ENCODE data around the gene HABP4.

The HABP4 gene

GRCh38 chr9:96478829-96479371 lies 28.9 kb downstream of the HABP4 start:
- DNase-seq (ENCODE audit: low read depth) = no peak

- no peak for DNase-seq (ENCODE audit: low read depth)
Observed at GRCh38 chr9:96480736-96481135, 30.8 kb downstream of the HABP4 start.

- no peak for DNase-seq (ENCODE audit: low read depth)
Observed at GRCh38 chr9:96482476-96482875, 32.5 kb downstream of the HABP4 start.

- DNase-seq (ENCODE audit: low read depth) = no peak
Observed at GRCh38 chr9:96483197-96483596, 33.2 kb downstream of the HABP4 start.

- no peak for DNase-seq (ENCODE audit: low read depth)
Observed at GRCh38 chr9:96483733-96484390, 33.9 kb downstream of the HABP4 start.

GRCh38 chr9:96484521-96484931 lies 34.6 kb downstream of the HABP4 start:
- DNase-seq (ENCODE audit: low read depth) = no peak

- DNase-seq (ENCODE audit: low read depth) = no peak
Observed at GRCh38 chr9:96485280-96485679, 35.3 kb downstream of the HABP4 start.

GRCh38 chr9:96486386-96487028 lies 36.5 kb downstream of the HABP4 start:
- no peak for DNase-seq (ENCODE audit: low read depth)

- no peak for DNase-seq (ENCODE audit: low read depth)
Observed at GRCh38 chr9:96487029-96487396, 37.0 kb downstream of the HABP4 start.

- no peak for DNase-seq (ENCODE audit: low read depth)
Observed at GRCh38 chr9:96487949-96488348, 38.0 kb downstream of the HABP4 start.

GRCh38 chr9:96489482-96489979 lies 39.6 kb downstream of the HABP4 start:
- no peak for DNase-seq (ENCODE audit: low read depth)

GRCh38 chr9:96490534-96491078 lies 40.6 kb downstream of the HABP4 start:
- no peak for DNase-seq (ENCODE audit: low read depth)

GRCh38 chr9:96491079-96491879 lies 41.3 kb downstream of the HABP4 start:
- no peak for DNase-seq (ENCODE audit: low read depth)

GRCh38 chr9:96491880-96492525 lies 42.0 kb downstream of the HABP4 start:
- no peak for DNase-seq (ENCODE audit: low read depth)

GRCh38 chr9:96492993-96493531 lies 43.1 kb downstream of the HABP4 start:
- no peak for DNase-seq (ENCODE audit: low read depth)

- DNase-seq (ENCODE audit: low read depth) = no peak
Observed at GRCh38 chr9:96493757-96494156, 43.8 kb downstream of the HABP4 start.

- DNase-seq (ENCODE audit: low read depth) = no peak
Observed at GRCh38 chr9:96494215-96494800, 44.3 kb downstream of the HABP4 start.

- DNase-seq (ENCODE audit: low read depth) = no peak
Observed at GRCh38 chr9:96495341-96495740, 45.4 kb downstream of the HABP4 start.

- no peak for DNase-seq (ENCODE audit: low read depth)
Observed at GRCh38 chr9:96496368-96497116, 46.6 kb downstream of the HABP4 start.

GRCh38 chr9:96497117-96497399 lies 47.1 kb downstream of the HABP4 start:
- no peak for DNase-seq (ENCODE audit: low read depth)

GRCh38 chr9:96498796-96499195 lies 48.8 kb downstream of the HABP4 start:
- DNase-seq (ENCODE audit: low read depth) = no peak

Measured in HS-27A (cell line).